Hindlimb muscle (tissue), 1 donor: ENCODE data around the gene TECPR1. TPM values are rescaled to one million over a fixed set of nuclear protein-coding genes. Genes with fewer than 3 reads are reported as not detected.

Source experiments
- polyA plus RNA-seq: library from polyadenylated mRNA; unstranded; fragments of 120-200 nt; gene quantifications from one replicate; pipeline ENCODE4 v1.2.1, GENCODE V29; 2013; ENCODE audit not compliant: insufficient read length

TECPR1 gene
- polyA plus RNA-seq, 1 donor, result 33.3 TPM

Other genes with a start within 250 kb of the TECPR1 start
- 8.3 TPM for gene LMTK2, start 145.4 kb downstream of the TECPR1 start, polyA plus RNA-seq
- gene BHLHA15, start 40.8 kb downstream of the TECPR1 start, polyA plus RNA-seq, result 0.37 TPM
- gene BRI3, start 29.5 kb upstream of the TECPR1 start, polyA plus RNA-seq, result 98.3 TPM
- gene BAIAP2L1, start 148.9 kb upstream of the TECPR1 start, polyA plus RNA-seq, result 7.6 TPM